D721Med (cell line): Measurements from ENCODE around the gene C9orf72.
A peak's percentile ranks its signal among the peaks of the same experiment; 100 is the strongest.

Experiments
- DNase-seq: peaks from one replicate; pipeline ENCODE4 v3.0.0; 2011; ENCODE audit warnings: low spot score; ENCODE audit not compliant: insufficient read length
- FAIRE-seq: peaks from 2 replicates; lab custom pipeline; 2011; peaks lifted over from hg19 to GRCh38; lab: Jason Lieb, UNC
- TF ChIP-seq, protein P1 (sequence below): IDR thresholded peaks from 2 replicates; pipeline ENCODE4 v1.5.1; 2012; ENCODE audit warnings: mild to moderate bottlenecking, control low read depth; ENCODE audit not compliant: insufficient read depth; ENCODE audit errors: missing control alignments

C9orf72 gene

DNA sequence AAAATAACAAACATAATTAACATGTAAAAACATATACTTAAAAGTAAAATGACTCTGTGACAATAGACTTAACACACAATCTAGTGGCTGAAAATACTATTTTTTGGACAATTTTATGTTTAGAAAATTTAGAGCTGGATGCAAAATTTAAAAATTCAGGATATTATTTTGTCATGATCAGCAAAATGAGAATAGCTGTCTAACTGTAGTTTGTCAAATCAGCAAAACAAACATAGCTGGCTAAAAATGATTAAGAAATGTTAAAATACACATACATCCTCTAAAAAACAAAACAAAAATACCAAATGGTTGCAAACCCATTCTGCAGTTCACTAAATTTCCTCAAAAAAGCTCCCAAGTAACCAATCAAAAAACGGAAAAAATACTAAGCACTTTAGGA is 18.6 kb downstream of the C9orf72 start:
- FAIRE-seq (no peak), DNase-seq (no peak)
- TF ChIP-seq, protein P1, sequence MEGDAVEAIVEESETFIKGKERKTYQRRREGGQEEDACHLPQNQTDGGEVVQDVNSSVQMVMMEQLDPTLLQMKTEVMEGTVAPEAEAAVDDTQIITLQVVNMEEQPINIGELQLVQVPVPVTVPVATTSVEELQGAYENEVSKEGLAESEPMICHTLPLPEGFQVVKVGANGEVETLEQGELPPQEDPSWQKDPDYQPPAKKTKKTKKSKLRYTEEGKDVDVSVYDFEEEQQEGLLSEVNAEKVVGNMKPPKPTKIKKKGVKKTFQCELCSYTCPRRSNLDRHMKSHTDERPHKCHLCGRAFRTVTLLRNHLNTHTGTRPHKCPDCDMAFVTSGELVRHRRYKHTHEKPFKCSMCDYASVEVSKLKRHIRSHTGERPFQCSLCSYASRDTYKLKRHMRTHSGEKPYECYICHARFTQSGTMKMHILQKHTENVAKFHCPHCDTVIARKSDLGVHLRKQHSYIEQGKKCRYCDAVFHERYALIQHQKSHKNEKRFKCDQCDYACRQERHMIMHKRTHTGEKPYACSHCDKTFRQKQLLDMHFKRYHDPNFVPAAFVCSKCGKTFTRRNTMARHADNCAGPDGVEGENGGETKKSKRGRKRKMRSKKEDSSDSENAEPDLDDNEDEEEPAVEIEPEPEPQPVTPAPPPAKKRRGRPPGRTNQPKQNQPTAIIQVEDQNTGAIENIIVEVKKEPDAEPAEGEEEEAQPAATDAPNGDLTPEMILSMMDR, result no peak

DNA sequence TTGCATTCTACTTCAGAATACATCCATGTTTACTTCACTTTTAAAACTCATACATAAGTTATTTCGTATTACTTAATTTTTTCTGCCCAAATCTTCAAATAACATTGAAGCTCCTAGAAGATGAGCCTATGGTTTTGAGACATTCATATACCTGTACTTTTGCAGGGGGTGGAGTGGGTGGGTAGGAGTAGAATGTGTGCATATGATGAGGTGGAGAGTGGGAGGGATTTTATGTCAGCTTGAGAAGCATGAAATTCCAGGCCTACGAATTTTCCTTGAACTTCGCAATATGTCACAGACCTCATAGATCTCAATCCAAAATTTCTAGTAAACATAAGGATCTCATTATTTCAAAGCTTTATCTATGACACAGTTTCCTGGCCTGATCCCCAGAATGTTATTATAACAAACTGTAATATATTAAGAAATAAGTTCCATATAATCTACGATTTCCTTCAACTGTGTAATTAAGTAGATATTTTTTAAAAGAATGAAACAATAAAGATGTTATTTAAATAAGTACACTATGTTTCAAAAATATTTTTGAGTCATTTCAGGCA is 24.0 kb downstream of the C9orf72 start:
- FAIRE-seq (no peak), DNase-seq (no peak)
- TF ChIP-seq, protein P1, result no peak

DNA sequence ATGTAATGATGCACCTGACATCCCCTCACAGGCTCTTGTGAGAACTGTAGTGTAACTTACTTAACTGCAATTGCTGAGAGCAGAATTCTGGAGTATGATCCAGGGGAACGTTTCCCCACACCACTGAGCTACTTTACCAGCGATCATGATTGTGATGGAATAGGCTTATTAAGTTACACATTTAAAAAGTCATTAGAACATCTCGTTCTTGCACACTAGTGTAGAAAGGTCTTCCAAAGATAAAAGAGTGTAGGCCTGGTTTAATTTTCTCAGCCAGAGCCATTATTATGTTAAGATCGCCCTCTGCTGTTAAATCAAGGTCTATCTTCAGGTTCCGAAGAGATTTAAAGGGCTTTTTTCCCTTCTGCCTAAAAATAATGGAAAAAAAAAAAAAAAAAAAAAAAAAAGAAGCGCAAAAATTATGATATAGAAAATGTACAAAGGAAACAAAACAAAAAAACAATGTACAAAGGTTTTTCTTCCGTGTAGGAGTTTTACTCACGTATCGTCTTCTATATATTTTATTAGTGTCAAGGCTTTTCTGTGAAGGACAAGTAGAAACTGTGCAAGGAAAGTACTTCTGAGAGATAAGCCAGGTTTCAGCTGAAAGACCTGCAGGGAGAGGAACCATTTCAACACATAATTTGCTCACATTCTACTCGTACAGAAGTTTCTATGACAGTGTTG is 25.1 kb downstream of the C9orf72 start:
- no peak for DNase-seq

DNA sequence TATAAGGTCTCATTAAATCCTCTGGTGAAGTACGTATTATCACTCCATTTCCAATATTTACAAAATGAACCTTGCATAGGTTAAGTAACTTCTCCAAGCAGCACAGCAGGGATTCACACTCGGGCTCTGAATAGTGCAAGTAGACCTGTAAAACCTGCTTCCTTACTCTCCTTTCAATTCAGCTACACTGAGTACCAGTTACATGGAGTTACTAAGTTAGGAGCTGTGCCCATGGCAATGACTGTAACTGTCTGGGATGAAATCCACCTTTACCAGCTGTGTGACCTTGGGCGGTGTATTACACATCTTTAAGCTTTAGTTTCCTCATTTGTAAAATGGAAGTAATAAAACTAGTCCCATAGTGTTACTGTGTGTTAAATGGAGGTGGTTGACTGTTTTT is 27.8 kb downstream of the C9orf72 start:
- no peak for FAIRE-seq
- DNase-seq, result no peak

More for the DNA sequence above, 25.1 kb downstream of the C9orf72 start:
- no peak for FAIRE-seq
- TF ChIP-seq, protein P1, result peak; percentile 57

DNA sequence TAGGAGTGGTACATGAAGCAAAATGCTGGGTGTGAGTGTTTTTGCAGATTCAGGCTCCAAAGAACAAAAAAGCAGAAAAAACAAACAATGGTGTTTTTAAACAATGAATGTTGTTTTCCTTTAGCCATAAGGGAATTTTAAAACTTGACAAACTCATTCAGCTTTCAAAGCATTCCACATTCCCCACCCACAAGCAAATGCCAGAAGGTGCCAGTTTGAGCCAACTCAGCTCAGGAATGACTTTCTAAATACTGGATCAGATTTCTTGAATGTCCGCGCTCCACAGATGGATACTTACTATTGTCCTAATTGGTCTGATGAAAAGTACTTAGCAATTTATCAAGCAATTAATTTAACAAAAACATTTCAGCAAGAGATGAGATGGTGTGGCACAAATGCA is 30.8 kb downstream of the C9orf72 start:
- DNase-seq (no peak), FAIRE-seq (no peak)
- TF ChIP-seq, protein P1, result no peak

More for the DNA sequence above, 27.8 kb downstream of the C9orf72 start:
- TF ChIP-seq, protein P1, result no peak

DNA sequence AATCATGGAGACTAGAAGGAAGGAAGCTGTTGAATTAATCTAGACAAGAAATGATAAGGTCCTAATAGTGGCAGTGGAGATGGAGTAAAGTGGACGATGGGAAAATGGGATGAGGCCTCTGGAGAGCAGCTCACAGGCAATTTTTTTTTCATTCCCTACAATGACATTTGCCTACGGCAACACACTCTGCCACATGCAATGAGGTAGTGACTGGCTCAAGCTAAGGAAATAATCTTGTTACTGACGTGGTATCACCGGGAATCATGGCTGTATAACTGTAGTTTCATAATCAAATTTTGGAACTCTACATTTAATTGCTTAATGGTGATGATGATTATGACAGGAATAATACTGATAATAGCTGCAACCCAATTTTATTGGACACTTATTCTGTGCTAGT is 31.5 kb downstream of the C9orf72 start:
- DNase-seq (no peak), FAIRE-seq (no peak)
- TF ChIP-seq, protein P1, result no peak

DNA sequence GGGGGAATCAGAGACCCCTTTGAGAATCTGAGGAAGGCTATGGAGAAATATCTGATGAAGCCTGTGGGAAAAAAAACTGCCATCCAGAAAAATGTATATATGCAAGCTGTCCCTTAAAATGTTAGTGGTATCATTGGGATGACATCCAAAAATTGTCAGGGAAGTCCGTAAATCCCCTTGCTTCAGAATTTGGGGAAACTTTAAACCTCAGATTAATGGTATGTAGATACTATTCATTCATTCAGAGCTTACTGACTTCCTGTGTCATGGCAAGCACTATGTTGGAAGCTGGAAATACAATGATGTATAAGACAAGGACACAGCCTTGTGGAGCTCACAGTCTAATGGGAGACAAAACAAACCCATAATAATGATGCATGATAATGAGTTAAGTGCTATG is 32.8 kb downstream of the C9orf72 start:
- FAIRE-seq (no peak), DNase-seq (no peak)
- TF ChIP-seq, protein P1, result no peak
